ENCODE results near the gene CEP192. TPM values are rescaled to one million over a fixed set of nuclear protein-coding genes. Genes with fewer than 3 reads are reported as not detected.
A peak's percentile ranks its signal among the peaks of the same experiment; 100 is the strongest.

CEP192 gene
- total and polyA plus RNA-seq, 2 of the 13 experiments (the other 11 are each of a cell fraction or from before 2014, with no cell fraction given), result 15.3 to 24.7 TPM

GRCh38 chr18:13025233-13025632 lies 34.1 kb downstream of the CEP192 start:
- no peak overlapping the region for H2AFZ ChIP-seq (ENCODE audit: low read length)
- ChIA-PET CTCF (ENCODE audit: low intra/inter-chr PET ratio, low total read pairs) (no interaction called here), POLR2A (no interaction called here)
- DNase-seq (ENCODE audit: low spot score) (no peak), ATAC-seq (no peak), FAIRE-seq (no peak)
- peak; percentile 51; the same call in 1 of the 2 replicates for TF ChIP-seq ZNF121 (CRISPR knock-in tag; IDR thresholded peaks at IDR 0.05)
- TF ChIP-seq ATF7 (IDR thresholded peaks at IDR 0.05), result no peak
- no peak for TF ChIP-seq ATF7 (CRISPR knock-in tag; IDR thresholded peaks at IDR 0.05)
- in situ Hi-C loops (cut with HindIII; ENCODE audit: extremely low pct_ligation_motif_present, low pct_unique_long_range_greater_than_20kb) (no loop called here), intact Hi-C loops (cut with micrococcal nuclease; ENCODE audit: unreplicated experiment) (no loop called here)
- H3K27ac ChIP-seq (ENCODE audit: extremely low read length, insufficient read depth, low read length), result no peak overlapping the region
- WGBS (ENCODE audit: low lambda C conversion rate), result 94% methylated on average over 2 of the region's 2 CpGs
- peaks cover 5% of the 10 kb centered on the region for H3K79me2 ChIP-seq (ENCODE audit: insufficient read depth, low read length)
- no peak overlapping the region for H3K4me2 ChIP-seq (ENCODE audit: low read depth, low read length)
- peaks cover 2 to 52% of the 10 kb centered on the region in 2 experiments for H3K36me3 ChIP-seq (replicated peaks in 1 of 2; ENCODE audit: control insufficient read depth in 1 of 2, insufficient read depth in 2 of 2, low read length in 2 of 2)
- no peak overlapping the region for H3K4me3 ChIP-seq (replicated peaks in 1 of 3; ENCODE audit: insufficient read depth in 1 of 3, low read depth in 2 of 3, low read length in 3 of 3)
- BruUV-seq (replicated peaks), result no TSS peak
- no peak overlapping the region for H3K9ac ChIP-seq (ENCODE audit: insufficient read depth, low read depth, low read length)
- H4K20me1 ChIP-seq (ENCODE audit: insufficient read depth, low read length), result no peaks in the 10 kb centered on the region
- no peaks in the 10 kb centered on the region for H3K9me3 ChIP-seq (ENCODE audit: low read length)
- no peaks in the 10 kb centered on the region for H3K27me3 ChIP-seq (ENCODE audit: control insufficient read depth in 1 of 2, insufficient read depth in 2 of 2, low read length in 2 of 2)
- H3K4me1 ChIP-seq (ENCODE audit: insufficient read depth, low read length), result no peaks in the 10 kb centered on the region

DNA sequence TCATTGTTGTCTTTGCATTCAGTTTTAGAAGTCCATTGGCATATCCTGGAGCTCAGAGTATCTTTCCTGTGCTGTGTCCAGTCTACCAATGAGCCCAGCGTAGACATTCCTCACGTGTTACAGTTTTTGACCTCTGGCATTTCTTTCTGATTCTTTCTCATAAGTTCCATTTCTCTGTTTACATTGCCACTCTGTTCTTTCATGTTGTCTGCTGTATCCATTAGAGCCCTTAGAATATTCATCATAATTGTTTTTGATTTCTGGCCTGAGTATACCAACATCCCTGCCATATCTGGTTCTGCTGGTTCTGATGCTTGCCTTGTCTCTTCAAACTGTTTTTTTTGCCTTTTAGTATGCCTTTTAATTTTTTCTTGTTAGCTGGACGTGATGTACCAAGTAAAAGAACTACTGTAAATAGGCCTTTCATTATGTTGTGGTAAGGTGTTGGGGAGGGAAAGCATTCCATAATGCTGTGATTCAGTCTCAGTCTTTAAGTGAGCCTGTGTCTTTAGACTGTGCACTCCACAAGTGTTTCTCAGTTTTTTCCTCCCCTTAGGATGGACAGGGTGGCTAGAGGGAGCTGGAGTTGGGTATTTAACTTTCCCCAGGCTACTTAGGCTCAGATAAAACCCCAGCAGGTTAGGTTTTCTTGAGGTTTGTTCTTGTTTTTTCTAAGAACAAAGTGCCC lies 35.6 kb downstream of the CEP192 start:
- 95% methylated on average over 3 of the region's 3 CpGs for WGBS (ENCODE audit: low lambda C conversion rate)
- in situ Hi-C loops (cut with HindIII; ENCODE audit: extremely low pct_ligation_motif_present, low pct_unique_long_range_greater_than_20kb), result no loop called here
- FAIRE-seq (no peak), DNase-seq (ENCODE audit: low spot score) (no peak), ATAC-seq (no peak)
- Histone ChIP-seq H4K20me1 (ENCODE audit: insufficient read depth, low read length) (no peaks in the 10 kb centered on the region), H3K9ac (ENCODE audit: insufficient read depth, low read depth, low read length) (no peak overlapping the region), H3K27me3 (ENCODE audit: control insufficient read depth in 1 of 2, insufficient read depth in 2 of 2, low read length in 2 of 2) (no peaks in the 10 kb centered on the region), H3K36me3 (replicated peaks in 1 of 2; ENCODE audit: control insufficient read depth in 1 of 2, insufficient read depth in 2 of 2, low read length in 2 of 2) (peaks cover 2 to 56% of the 10 kb centered on the region in 2 experiments), H2AFZ (ENCODE audit: low read length) (no peak overlapping the region), H3K4me2 (ENCODE audit: low read depth, low read length) (no peak overlapping the region), H3K9me3 (ENCODE audit: low read length) (no peaks in the 10 kb centered on the region), H3K4me1 (ENCODE audit: insufficient read depth, low read length) (no peaks in the 10 kb centered on the region), H3K79me2 (ENCODE audit: insufficient read depth, low read length) (peaks cover 5% of the 10 kb centered on the region), H3K27ac (ENCODE audit: extremely low read length, insufficient read depth, low read length) (no peak overlapping the region), H3K4me3 (replicated peaks in 1 of 3; ENCODE audit: insufficient read depth in 1 of 3, low read depth in 2 of 3, low read length in 3 of 3) (no peak overlapping the region)
- TF ChIP-seq GLI4 (CRISPR knock-in tag; IDR thresholded peaks at IDR 0.05; ENCODE audit: borderline replicate concordance), result no peak
- TF ChIP-seq ELF4 (CRISPR knock-in tag; IDR thresholded peaks at IDR 0.05; ENCODE audit: borderline replicate concordance), result no peak
- intact Hi-C loops (cut with micrococcal nuclease; ENCODE audit: unreplicated experiment), result no loop called here
- CTCF ChIA-PET (ENCODE audit: low intra/inter-chr PET ratio, low total read pairs), result no interaction called here
- POLR2A ChIA-PET, result no interaction called here
- no TSS peak for BruUV-seq (replicated peaks)

Measured in HepG2 (cell line).